Left lung (tissue), 10 donors: ENCODE results near the gene ARRB2. TPM values are rescaled to one million over a fixed set of nuclear protein-coding genes. Genes with fewer than 3 reads are reported as not detected.

Source experiments
- ATAC-seq: fragments of 200-7000 bp; cut with Tn5 transposase; one replicate; pipeline ENCODE4 v1.9.1; 2020; ENCODE audit warnings: moderate library complexity
- DNase-seq, 4 donors: peaks; one replicate each; pipeline ENCODE4 v3.0.0-alpha.2; 2013 to 2020
- H3K27ac ChIP-seq, 2 donors: fragments of 200-600 bp; sonication (generic) in 1 of 2; one replicate each; pipeline versions ENCODE4 v1.5.0 to v1.8.0; 2020 to 2021
- H3K27me3 ChIP-seq, 2 donors: fragments of 200-600 bp; sonication (generic) in 1 of 2; one replicate each; pipeline versions ENCODE4 v1.5.0 to v1.8.0; 2020 to 2021
- H3K36me3 ChIP-seq, 2 donors: fragments of 200-600 bp; sonication (generic) in 1 of 2; one replicate each; pipeline versions ENCODE4 v1.5.0 to v1.8.0; 2020 to 2021
- H3K4me1 ChIP-seq, 2 donors: fragments of 200-600 bp; one replicate each; pipeline ENCODE4 v1.8.0; 2021
- H3K4me3 ChIP-seq, 2 donors: fragments of 200-600 bp; sonication (generic) in 1 of 2; one replicate each; pipeline versions ENCODE4 v1.5.0 to v1.8.0; 2020 to 2021; ENCODE audit warnings: mild to moderate bottlenecking in 1 of 2
- H3K9me3 ChIP-seq, 2 donors: fragments of 200-600 bp; sonication (generic) in 1 of 2; one replicate each; pipeline versions ENCODE4 v1.5.0 to v1.8.0; 2020 to 2021
- CTCF ChIP-seq, 2 donors: fragments of 200-600 bp; sonication (generic) in 1 of 2; IDR thresholded peaks; one replicate each; pipeline versions ENCODE4 v1.5.0 to v1.8.0; 2021; ENCODE audit warnings: antibody characterized with exemption in 2 of 2
- intact Hi-C, 2 donors: fragments of 100-400 bp; cut with DNase I; formaldehyde crosslinking; loops; one replicate each; pipeline versions ENCODE4 v1.11.2 to v1.14.2; 2022
- polyA plus RNA-seq, 6 donors: library from polyadenylated mRNA; unstranded; fragments of 120-200 nt; gene quantifications; one replicate each; pipeline ENCODE4 v1.2.1, GENCODE V29; 2013; ENCODE audit not compliant: insufficient read length in 6 of 6
- total RNA-seq, 2 donors: library from RNA; stranded (reverse); fragmentation: NEBNext Ultra II Directional; extraction: Animal tissue kit (Norgen Biotek cat#: 25700); gene quantifications; one replicate each; pipeline ENCODE4 v1.2.1, GENCODE V29; 2021
- donor health status: DM: no; HTN: yes; CAD: no.
- donor health status: DM: no; HTN: no; CAD: no.

The ARRB2 gene
- total and polyA plus RNA-seq, 8 donors, result 41.3 to 240 (median 48.9) TPM

- peak in 1 of 4 donors; percentile 68 for DNase-seq
- ATAC-seq, result peak; percentile 1
Observed at GRCh38 chr17:4735876-4736651, 25.6 kb downstream of the ARRB2 start.

GRCh38 chr17:4738136-4739121 is 28.0 kb downstream of the ARRB2 start:
- TF ChIP-seq CTCF (IDR thresholded peaks at IDR 0.05), result no peak
- intact Hi-C loops, result no loop called here
- DNase-seq (no peak), ATAC-seq (peak; percentile 61)
- Histone ChIP-seq H3K9me3 (no peaks in the 10 kb centered on the region), H3K4me1 (peaks cover 7 to 62% of the 10 kb centered on the region in 2 donors), H3K36me3 (peaks cover 0 to 28% of the 10 kb centered on the region in 2 donors), H3K27me3 (peaks cover 0 to 17% of the 10 kb centered on the region in 2 donors), H3K27ac (peak overlapping the region; percentile 78 to 88), H3K4me3 (peak overlapping the region; percentile 79 to 89)

More at GRCh38 chr17:4735876-4736651, 25.6 kb downstream of the ARRB2 start:
- Histone ChIP-seq H3K27ac (peak overlapping the region; percentile 56 to 92), H3K4me1 (peaks cover 15 to 79% of the 10 kb centered on the region in 2 donors), H3K9me3 (no peaks in the 10 kb centered on the region), H3K4me3 (peak overlapping the region in 1 of 2 donors; percentile 1), H3K36me3 (peaks cover 0 to 38% of the 10 kb centered on the region in 2 donors), H3K27me3 (peaks cover 0 to 14% of the 10 kb centered on the region in 2 donors)
- no peak for TF ChIP-seq CTCF (IDR thresholded peaks at IDR 0.05)
- intact Hi-C loops, result no loop called here

- peak within 1 kb of the TSS; percentile 78 to 88 for H3K27ac ChIP-seq
- peaks cover 7 to 53% of the 10 kb centered on the region in 2 donors for H3K4me1 ChIP-seq
- peak in 3 of 4 donors; percentile 66 to 94 (median 68) for DNase-seq
- TF ChIP-seq CTCF (IDR thresholded peaks at IDR 0.05), result no peak
- H3K27me3 ChIP-seq, result peaks cover 0 to 27% of the 10 kb centered on the region in 2 donors
- H3K36me3 ChIP-seq, result peaks cover 0 to 18% of the 10 kb centered on the region in 2 donors
- intact Hi-C loops, result no loop called here
- peak within 1 kb of the TSS; percentile 79 to 89 for H3K4me3 ChIP-seq
- peak; percentile 80 for ATAC-seq
- no peaks in the 10 kb centered on the region for H3K9me3 ChIP-seq
Observed at GRCh38 chr17:4739122-4740024, 28.9 kb downstream of the ARRB2 start, which contains the start of the genes CXCL16 and ZMYND15. CXCL16 (minus strand) TSS chr17:4739928; CDS start chr17:4739339, 589 bp downstream. ZMYND15 (plus strand) TSS chr17:4739833; CDS start chr17:4740549, 716 bp downstream.

- H3K27me3 ChIP-seq, result peaks cover 0 to 33% of the 10 kb centered on the region in 2 donors
- H3K4me3 ChIP-seq, result peak overlapping the region; percentile 79 to 89
- TF ChIP-seq CTCF (IDR thresholded peaks at IDR 0.05), result no peak
- H3K27ac ChIP-seq, result peak overlapping the region in 1 of 2 donors; percentile 88
- DNase-seq, result no peak
- peaks cover 0 to 12% of the 10 kb centered on the region in 2 donors for H3K36me3 ChIP-seq
- intact Hi-C loops, result no loop called here
- H3K4me1 ChIP-seq, result peaks cover 7 to 51% of the 10 kb centered on the region in 2 donors
- no peak for ATAC-seq
- H3K9me3 ChIP-seq, result no peaks in the 10 kb centered on the region
Observed at GRCh38 chr17:4740025-4740351, 29.6 kb downstream of the ARRB2 start.
